Measurements from ENCODE around the gene ZNF77. TPM values are rescaled to one million over a fixed set of nuclear protein-coding genes. Genes with fewer than 3 reads are reported as not detected.
A peak's percentile ranks its signal among the peaks of the same experiment; 100 is the strongest.
"Not testable (repeated sequence)": the region's sequence is repeated elsewhere in the genome, so short reads cannot be mapped to it uniquely, and the experiment has no call there.

The ZNF77 gene
- 3.7 and 4.0 TPM in 2 replicates for total RNA-seq (2014; rRNA removed; shearing (Covaris generic))

DNA sequence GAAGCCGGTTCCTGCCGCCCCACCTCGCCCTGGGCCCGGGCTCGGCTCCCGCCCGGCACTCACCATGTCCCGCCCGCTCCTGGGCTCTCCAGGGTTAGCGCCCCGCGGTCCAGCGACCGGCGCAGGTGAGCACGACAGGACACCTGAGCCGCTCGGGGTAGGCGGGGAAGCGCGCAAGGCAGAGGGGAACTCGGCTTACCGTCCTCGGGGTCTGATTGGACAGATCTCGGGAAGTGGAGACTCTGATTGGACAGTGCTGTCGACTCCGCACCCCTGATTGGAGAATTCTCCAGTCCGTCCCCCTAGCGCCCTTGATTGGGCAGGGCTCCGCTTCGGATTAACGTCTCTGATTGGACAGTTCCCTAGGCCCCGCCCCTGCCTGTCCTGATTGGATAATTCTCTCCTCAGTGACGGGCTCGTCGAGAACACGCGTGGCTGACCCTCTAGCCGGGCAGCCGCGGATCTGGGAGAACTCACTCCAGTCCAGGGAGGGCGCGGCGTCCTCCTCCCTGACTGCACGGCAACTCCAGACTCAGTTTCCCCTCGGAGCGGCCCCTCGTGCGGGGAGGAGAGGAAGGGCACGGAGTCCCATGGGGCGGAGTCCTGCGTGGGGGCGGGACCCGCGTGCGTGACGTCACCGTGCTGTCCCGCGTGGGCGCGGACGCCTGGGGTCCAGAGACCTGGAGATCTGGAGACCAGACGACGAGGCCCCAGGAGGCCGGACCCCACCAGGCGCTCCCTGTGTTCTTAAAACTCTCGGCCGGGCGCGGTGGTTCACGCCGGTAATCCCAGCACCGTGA is at the start of gene ZNF77:
Gene ZNF77 (minus strand): TSS at position 197 of the 800 bp plus-strand sequence. CDS start 131 bp downstream, at position 66.
- peak; percentile 98 for DNase-seq (ENCODE audit: low spot score)

DNA sequence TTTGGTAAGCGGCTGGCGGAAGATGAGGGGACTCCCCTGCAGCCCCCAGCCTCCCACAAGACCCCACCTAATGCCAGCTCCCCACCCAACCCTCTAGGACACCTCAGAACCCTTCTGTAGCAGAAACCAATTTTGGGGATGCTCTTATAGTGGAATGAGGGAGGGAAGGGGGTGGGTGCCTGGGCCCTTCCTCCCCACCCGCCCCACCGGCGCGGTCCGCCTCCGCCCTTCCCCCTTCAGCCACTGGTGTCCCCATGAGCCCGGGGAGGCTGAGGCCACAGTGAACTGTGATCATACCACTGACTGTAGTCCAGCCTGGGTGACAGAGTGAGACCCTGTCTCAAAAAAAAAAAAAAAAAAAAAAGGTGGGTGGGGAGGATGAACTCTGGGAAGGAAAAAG is 48.8 kb upstream of the ZNF77 start:
- DNase-seq (ENCODE audit: low spot score): no peak

DNA sequence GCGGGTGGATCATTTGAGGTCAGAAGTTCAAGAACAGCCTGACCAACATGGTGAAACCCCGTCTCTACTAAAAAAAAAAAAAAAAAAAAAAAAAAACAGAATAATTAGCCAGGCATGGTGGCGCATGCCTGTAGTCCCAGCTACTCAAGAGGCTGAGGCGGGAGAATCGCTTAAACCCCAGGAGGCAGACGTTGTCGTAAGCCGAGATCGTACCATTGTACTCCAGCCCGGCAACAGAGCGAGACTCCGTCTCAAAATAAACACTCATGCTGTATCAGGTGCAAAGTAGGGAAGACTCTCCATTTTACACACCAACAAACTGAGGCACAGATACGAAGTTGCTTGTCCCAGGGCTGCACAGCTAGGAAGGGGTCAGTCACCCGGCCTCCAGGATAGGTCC is 48.2 kb upstream of the ZNF77 start:
- no peak for DNase-seq (ENCODE audit: low spot score)

DNA sequence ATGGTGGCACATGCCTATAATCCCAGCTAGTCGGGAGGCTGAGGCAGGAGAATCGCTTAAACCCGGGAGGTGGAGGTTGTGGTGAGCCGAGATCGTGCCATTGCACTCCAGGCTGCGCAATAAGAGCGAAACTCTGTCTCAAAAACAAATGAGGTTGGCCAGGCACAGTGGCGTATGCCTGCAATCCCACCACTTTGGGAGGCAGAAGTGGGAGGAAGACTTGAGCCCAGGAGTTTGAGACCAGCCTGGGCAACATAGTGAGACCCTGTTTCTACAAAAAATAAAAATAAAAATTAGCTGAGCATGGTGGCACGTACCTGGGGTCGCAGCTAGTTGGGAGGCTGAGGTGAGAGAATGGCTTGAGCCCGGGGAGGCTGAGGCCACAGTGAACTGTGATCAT is 47.6 kb upstream of the ZNF77 start:
- DNase-seq (ENCODE audit: low spot score): not testable (repeated sequence)

DNA sequence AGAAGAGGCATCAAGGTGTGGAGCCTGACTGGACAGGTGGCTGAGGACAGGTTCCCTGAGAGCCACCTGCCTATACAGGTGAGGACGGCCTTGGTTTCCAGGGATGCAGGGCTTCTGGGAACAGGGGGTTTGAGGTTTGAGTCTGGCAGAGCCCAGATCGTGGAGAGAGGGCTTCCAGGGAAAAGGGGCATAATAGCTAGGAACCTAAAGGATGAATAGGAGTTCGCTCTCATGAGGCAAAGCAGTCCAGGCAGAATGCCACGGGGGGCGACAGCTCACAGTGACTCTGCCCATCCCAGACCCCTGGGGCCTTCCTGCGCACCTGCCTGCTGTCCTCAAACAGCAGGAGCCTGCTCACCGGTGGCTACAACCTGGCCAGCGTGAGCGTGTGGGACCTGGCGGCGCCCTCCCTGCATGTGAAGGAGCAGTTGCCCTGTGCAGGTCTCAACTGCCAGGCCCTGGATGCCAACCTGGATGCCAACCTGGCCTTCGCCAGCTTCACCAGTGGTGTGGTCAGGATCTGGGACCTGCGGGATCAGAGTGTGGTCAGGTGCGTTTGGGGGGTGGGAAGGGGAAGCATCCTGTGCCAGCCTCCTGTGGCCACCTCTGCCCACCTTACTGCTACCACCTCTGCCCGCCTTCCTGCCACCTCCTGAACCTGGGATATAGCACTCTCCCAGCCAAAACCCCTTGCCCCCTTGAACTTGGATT is 44.6 kb upstream of the ZNF77 start:
- DNase-seq (ENCODE audit: low spot score): no peak

DNA sequence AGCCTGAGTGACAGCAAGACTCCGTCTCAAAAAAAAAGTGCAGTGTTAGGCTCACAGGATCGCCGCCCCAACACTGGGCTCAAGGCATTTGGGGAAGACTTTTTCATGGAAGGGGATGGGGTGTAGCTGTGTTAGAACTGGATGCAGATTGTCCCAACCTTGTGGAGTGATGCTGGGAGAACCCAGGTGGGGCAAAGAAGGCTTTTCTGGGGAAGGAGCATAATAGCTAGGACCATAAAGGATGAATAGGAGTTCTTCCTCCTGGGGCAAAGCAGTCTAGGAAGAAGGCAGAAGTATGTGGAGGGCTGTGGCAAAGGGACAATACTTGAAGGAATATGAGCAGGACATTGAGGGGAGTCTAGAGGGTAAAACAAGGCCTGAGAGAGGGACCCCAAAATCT is 43.8 kb upstream of the ZNF77 start:
- DNase-seq (ENCODE audit: low spot score): no peak

DNA sequence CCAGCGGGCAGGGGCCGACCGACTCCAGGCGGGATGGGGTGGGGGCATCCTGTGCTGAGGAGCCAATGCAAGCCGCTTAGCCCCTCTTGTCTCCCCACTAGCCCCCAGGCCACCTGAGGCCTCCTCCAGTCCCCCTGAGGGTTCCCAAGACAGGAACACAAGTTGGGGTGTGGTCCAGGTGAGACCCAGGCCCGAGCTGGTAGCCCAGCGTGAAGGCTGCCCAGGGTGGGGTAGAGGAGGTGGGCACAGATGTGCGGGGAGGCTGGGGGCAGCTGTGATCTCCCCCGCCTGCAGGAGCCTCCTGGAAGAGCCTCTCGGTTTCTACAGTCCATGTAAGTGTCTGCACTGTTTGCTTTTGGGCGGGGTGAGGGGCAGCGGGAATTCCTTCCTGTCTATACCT is 43.0 kb upstream of the ZNF77 start:
- DNase-seq (ENCODE audit: low spot score): no peak

DNA sequence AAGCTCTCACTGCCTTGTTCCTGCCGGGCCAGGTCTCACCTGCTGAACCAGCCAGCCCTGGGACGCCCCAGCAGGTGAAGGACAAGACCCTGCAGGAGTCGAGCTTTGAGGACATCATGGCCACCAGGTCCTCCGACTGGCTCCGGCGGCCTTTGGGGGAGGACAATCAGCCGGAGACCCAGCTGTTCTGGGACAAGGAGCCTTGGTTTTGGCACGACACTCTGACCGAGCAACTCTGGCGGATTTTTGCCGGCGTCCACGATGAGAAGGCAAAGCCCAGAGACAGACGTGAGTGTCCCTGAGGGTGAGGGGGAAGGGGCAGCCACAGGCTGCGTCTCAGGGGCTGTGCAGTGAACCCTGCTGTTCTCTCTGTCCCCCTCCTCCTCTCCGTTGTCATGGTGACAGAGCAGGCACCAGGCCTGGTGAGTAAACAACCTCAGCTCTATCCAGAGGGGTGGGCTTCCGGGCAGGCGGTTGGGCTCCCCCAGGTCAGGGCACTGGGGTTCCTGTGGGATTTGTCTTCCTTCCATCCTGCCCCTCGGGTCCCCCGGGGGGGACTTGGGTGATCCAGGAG is 42.3 kb upstream of the ZNF77 start:
- DNase-seq (ENCODE audit: low spot score): no peak

DNA sequence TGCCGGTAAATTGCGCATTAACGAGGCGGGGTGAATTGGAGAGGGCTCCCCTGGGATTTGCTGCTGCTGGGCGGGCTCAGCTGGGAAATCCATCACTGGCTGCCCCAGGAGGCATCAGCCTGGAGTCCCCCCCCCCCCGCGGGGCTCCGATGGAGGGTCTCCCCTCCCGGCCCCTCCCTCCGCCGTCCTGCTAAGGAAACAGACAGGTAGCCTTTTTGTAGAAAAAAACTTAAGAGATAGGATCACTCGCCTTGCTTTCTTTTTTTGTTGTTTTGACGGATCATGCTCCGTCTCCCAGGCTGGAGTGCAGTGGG is 39.4 kb upstream of the ZNF77 start:
- DNase-seq (ENCODE audit: low spot score): no peak

DNA sequence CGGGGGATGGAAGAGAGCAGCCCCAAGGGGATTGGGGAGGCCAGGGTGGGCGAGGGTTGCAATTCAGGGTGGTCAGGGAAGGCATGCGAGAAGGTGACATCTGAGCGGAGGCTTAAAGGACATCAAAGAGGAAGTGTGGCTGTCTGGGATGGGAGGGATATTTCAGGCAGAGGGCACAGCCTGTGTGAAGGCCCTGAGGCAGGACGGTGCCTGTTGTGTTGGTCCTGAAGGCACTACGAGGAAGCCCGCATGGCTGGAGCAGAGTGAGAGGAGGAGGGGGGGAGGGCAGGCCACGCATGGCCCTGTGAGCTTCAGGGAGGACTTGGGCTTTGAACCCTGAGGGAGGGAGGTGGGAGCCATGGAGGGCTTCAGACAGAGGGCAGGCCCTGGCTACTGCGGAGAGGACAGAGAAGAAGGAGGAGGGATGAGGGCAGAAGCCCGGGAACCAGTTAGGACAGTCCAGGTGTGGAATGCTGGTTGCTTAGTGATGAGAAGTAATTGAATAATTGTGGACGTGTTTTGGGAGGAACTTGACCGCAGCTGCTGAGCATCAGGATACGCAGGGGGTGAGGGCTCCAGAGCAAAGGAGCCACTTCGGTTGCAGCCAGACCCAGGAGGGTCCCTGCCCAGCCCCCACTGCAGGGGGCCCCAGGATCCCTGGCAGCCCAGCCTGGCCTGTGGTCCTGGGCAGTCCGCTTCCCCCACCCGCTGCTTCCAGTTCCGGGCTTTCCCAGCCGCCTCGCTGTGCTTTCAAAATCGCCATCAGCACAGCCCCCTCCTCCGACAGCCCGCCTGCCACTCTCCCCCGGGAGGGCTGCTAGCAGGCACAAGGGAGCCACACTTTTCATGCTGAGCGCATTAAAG is 38.8 kb upstream of the ZNF77 start:
- DNase-seq (ENCODE audit: low spot score): peak; percentile 66

DNA sequence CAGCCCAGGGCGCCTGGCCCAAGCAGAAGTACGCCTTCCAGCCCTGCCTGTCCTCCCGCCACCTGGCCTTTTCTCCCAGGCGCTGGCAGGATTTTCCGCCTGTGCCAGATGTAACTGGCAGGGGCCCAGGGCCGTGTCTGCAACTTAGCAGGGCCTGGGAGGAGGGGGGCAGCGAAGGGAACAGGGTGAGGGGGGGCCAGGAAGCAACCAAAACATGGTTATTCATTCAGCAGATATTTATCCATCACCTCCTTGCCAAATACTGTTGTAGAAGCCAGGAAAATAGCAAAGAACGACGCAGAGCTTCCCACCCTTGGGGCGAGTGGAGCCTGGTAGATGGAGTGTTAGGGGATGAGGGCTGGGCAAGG is 38.2 kb upstream of the ZNF77 start:
- peak; percentile 79 for DNase-seq (ENCODE audit: low spot score)

DNA sequence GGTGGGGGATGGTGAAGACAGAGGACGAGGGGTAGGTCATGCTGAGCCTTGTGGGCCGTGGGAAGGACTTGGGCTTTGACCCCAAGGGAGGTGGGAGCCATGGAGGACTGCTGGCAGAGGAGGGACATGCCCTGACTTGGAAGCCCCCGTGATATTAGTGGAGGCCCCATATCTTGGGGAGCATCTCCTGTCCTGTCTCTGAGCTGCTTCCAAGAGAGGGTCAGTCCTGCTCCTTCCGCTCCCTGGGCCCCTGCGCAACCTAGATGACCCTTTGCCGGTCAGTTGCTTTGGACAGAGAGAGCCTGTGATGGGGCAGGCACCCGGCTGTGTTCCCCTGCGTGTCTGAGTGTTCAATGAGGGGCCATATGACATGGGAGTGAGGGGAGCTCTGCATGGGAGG is 37.8 kb upstream of the ZNF77 start:
- no peak for DNase-seq (ENCODE audit: low spot score)

DNA sequence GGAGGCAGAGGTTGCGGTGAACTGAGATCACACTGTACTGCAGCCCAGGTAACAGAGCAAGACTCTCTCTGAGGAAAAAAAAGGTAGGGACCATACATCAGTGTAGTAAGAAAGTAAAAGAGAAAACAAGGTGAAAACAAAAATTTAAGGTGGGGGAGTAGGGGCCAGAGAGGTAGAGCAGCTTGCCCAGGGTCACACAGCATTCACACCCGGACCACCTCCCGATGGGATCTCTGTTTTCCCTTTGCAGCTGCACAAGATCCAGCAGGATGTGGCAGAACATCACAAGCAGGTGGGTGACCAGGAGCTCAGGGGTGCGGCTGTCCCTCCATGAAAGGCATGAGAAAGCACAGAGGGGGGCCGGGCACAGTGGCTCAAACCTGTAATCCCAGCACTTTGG is 37.1 kb upstream of the ZNF77 start:
- no peak for DNase-seq (ENCODE audit: low spot score)

DNA sequence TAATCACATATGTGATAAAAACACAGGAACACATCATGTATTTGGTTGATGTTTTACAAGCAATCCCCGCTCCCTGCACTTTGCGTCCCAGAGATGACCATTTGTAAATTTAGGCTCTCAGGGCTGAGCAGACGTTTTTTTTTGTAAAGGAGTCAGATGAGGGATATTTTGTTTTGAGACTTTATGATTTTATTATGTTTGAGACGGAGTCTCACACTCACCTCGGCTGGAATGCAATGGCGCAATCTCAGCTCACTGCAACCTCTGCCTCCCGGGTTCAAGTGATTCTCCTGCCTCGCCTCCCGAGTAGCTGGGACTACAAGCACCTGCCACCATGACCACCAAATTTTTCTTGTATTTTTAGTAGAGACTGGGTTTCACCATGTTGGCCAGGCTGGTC is 34.0 kb upstream of the ZNF77 start:
- no peak for DNase-seq (ENCODE audit: low spot score)

DNA sequence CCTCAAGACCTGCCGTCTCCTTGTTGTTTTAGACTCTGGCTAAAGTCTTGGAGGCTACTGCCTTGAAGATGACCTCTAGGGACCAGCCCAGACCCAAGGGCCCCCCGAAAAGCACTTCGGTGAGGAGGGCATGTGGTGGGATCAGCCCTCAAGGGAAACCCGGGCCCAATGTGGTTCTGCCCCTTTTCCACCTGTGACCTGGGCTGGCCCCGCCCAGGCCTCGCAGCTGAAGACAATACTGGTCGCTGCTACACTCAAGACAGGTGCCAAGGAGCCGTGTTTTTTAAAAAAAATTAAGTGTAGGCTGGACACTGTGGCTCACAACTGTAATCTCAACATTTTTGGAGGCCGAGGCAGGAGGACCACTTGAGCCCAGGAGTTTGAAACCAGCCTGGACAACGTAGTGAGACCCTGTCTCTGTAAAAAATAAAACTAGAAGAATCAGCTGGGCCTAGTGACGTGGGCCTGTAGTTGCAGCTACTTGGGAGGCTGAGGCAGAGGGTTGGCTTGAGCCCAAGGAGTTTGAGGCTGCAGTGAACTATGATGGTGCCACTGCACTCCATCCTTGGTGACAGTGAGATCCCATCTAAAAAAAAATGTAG is 33.5 kb upstream of the ZNF77 start:
- no peak for DNase-seq (ENCODE audit: low spot score)

DNA sequence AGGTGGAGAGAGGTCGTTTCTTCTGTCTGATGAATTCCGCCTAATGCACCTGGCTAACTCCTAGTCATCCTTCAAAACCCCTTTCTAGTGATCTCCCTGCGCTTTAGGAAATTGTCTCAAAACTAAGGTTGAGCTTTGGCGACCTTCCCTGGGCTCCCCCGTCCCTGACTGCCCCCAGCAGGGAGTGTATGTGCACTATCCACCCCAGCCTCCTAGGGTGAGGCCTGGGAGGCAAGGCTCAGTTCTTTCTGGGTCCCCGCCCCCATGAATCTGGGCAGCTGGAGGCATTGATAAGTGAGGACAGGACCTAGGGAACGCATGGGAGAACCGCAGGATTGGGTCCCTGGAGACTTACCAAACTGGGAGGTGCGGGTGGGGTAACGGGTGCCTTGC is 33.0 kb upstream of the ZNF77 start:
- DNase-seq (ENCODE audit: low spot score): no peak

DNA sequence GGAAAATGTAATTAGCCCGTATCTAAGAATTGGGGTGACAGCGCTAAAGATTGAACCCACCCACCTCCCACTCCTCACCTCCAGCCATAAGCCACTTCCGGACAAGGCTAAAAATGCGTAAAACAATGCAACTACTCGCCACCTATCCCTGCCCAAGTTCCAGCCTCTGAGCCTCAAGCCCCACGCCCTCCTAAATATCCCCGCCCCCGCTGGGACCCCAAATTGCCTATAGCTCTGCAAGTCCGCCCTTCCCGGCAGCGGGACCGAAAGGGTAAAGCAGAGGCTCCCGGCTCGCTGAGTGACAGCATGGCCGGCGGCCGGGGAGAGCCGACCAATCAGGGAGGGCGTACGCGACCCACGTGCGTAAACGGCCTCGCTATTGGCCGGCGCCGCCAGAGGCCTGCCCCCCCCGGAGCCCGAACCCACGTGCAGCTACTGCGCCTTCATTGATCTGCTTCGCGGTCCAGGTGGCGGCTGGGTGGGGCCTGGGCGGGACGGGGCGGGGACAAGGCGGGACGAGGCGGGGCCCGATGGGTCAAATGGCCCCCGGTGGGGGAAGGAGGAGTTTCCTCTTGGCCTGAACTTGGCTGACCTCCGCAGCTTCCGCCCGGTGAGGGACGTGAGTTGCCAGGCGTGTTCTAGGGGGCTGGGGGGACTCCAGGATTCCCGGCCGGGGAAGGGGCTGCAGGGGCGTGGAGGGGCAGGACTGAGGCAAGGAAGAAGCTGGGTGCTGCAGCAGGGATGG is 32.4 kb upstream of the ZNF77 start, which contains the start of gene TLE6:
Gene TLE6 (plus strand): TSS at position 564 of the 745 bp plus-strand sequence. CDS start 670 bp downstream, outside the sequence.
- DNase-seq (ENCODE audit: low spot score): peak; percentile 93

DNA sequence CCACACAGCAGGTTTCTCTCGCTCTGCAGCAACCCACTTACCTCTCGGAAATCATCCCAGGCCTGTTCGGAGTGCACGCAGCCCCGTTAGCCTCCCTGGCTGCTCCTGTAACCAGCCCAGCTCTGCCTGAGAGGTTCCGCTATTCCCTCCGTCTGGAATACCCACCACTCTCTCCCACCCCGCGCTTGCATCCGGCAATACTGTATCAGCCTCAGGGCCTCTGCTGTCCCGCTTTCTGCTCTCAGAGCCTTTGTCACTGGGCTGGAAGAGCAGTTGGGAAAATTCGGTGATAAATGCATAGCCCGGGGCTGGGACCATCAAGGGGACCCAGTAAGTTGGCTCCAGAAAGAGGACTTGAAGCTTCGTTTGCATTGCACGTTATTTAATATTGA is 31.8 kb upstream of the ZNF77 start:
- no peak for DNase-seq (ENCODE audit: low spot score)

DNA sequence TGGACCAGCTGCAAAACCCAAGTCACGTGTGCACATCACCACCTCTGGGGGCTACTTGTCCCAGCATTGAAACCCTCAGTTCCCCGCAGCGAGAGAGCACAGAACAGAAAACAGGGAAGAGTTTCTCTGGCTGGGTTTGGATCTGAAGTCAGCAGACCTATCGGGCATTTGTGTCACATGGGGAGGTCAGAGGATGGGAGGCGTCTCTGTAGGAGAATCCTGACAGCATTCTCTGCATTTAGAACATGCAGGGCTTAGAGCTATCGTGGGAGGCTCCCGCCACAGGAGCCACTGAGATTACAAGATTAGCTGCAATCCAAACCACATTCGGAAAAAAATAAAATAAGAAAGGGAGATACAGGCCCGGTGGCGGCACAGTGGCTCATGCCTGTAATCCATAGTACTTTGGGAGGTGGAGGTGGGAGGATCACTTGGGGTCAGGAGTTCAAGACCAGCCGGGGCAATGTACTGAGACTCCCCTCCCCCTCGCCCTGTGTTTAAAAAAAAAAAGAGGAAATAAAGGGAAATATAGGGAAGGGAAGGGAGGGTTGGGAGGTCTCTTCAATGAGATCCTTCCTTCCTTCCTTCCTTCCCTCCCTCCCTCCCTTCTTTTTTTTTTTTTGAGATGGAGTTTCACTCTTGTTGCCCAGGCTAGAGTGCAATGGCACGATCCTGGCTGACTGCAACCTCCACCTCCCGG is 29.7 kb upstream of the ZNF77 start:
- no peak for DNase-seq (ENCODE audit: low spot score)

DNA sequence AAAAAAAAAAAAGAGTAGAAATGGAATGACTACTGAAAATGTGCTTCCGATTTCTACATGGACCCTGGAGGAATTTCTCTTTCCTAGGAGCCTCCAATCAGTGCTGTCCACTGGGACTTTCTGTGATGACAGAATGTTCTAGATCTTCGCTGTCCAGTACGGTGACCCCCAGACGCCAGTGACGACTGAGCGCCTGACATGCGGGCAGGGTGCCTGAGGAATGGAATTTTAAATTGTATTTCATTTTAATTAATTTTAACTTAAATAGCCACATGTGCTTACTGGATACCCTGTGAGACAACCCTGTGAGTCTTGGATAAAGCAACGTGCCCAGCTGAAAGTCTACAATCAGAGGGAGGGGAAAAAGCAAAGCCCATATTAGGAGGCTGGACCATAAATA is 28.5 kb upstream of the ZNF77 start:
- DNase-seq (ENCODE audit: low spot score): no peak
